ENCODE data around the gene RCN1.
"Not testable (repeated sequence)": the region's sequence is repeated elsewhere in the genome, so short reads cannot be mapped to it uniquely, and the experiment has no call there.

Gene RCN1

GRCh38 chr11:32081901-32082300 lies 9.0 kb upstream of the RCN1 start:
- Histone ChIP-seq H3K9ac (ENCODE audit: low read length) (no peak overlapping the region), H3K4me3 (ENCODE audit: low read length) (no peak overlapping the region), H3K27me3 (ENCODE audit: control insufficient read depth, insufficient read depth, low read length) (peaks cover under 1% of the 10 kb centered on the region), H3K36me3 (ENCODE audit: control insufficient read depth, insufficient read depth, low read length) (no peaks in the 10 kb centered on the region), H3K4me1 (ENCODE audit: control insufficient read depth, insufficient read depth, low read length) (peaks cover 8% of the 10 kb centered on the region), H3K9me3 (ENCODE audit: control insufficient read depth, low read length) (no peaks in the 10 kb centered on the region)

- peaks cover 4% of the 10 kb centered on the region for H3K27me3 ChIP-seq (ENCODE audit: control insufficient read depth, insufficient read depth, low read length)
- H3K4me1 ChIP-seq (ENCODE audit: control insufficient read depth, insufficient read depth, low read length), result peaks cover 8% of the 10 kb centered on the region
- H3K9ac ChIP-seq (ENCODE audit: low read length), result no peak overlapping the region
- H3K36me3 ChIP-seq (ENCODE audit: control insufficient read depth, insufficient read depth, low read length), result no peaks in the 10 kb centered on the region
- H3K4me3 ChIP-seq (ENCODE audit: low read length), result no peak overlapping the region
- no peaks in the 10 kb centered on the region for H3K9me3 ChIP-seq (ENCODE audit: control insufficient read depth, low read length)
Observed at GRCh38 chr11:32082346-32082986, 8.4 kb upstream of the RCN1 start.

DNA sequence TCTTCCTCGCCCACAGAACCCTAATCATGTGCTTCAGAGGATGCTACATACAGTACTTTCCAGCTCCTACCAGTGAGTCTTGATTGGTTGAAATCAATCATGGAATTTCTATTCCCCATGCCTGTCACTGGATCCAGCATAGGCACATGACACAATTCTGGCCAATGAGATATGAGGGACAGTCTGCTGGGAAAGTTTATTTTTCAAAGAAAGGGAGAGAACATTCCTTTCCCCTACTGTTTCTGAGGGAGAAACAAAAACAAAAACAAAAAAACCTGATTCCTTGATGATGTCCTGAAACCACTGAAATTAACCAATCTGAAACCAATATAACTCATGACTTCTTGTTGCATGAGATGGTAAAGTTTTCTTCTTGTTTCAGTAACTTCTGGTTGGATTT lies 3.3 kb upstream of the RCN1 start:
- Histone ChIP-seq H3K4me1 (ENCODE audit: control insufficient read depth, insufficient read depth, low read length) (peaks cover 20% of the 10 kb centered on the region), H3K4me3 (ENCODE audit: low read length) (no peak overlapping the region), H3K9ac (ENCODE audit: low read length) (no peak overlapping the region), H3K9me3 (ENCODE audit: control insufficient read depth, low read length) (no peaks in the 10 kb centered on the region), H3K27me3 (ENCODE audit: control insufficient read depth, insufficient read depth, low read length) (peaks cover 16% of the 10 kb centered on the region), H3K36me3 (ENCODE audit: control insufficient read depth, insufficient read depth, low read length) (no peaks in the 10 kb centered on the region)

- H3K4me1 ChIP-seq (ENCODE audit: control insufficient read depth, insufficient read depth, low read length), result peaks cover 22% of the 10 kb centered on the region
- H3K9me3 ChIP-seq (ENCODE audit: control insufficient read depth, low read length), result no peaks in the 10 kb centered on the region
- H3K9ac ChIP-seq (ENCODE audit: low read length), result no peak overlapping the region
- no peak overlapping the region for H3K4me3 ChIP-seq (ENCODE audit: low read length)
- peaks cover 16% of the 10 kb centered on the region for H3K27me3 ChIP-seq (ENCODE audit: control insufficient read depth, insufficient read depth, low read length)
- no peaks in the 10 kb centered on the region for H3K36me3 ChIP-seq (ENCODE audit: control insufficient read depth, insufficient read depth, low read length)
Observed at GRCh38 chr11:32088117-32088941, 2.5 kb upstream of the RCN1 start.

DNA sequence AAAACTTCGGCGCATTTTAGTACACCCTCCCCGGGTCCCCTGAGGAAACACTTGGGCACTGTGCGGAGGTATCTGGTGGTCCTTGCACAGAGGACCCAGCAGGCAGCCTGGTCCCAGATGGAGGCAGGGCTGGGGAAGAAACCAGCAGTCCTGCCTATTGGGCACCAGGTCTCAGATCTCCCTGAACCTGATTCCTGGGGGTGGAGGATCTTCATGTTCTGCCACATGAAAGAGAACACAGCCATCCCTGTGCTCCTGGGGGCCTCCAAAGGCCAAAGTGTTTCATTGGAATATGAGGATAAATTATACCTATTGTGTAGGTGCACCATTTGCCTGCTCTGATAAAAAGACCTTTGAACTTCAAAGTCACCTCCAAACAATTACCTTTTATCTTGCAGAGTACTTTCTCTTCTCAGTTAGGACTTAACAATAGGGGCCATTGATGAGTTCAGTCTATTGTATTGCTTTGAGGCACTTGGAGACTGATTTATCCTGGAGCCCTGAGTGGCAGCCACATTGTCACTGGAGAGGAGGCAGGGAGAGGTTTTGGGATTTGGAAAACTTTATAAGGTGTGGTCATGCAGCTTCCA lies 1.8 kb downstream of the RCN1 start:
- H3K36me3 ChIP-seq (ENCODE audit: control insufficient read depth, insufficient read depth, low read length), result peaks cover 4% of the 10 kb centered on the region
- H3K9ac ChIP-seq (ENCODE audit: low read length), result peak overlapping the region; percentile 33
- H3K4me3 ChIP-seq (ENCODE audit: low read length), result no peak overlapping the region
- peaks cover 13% of the 10 kb centered on the region for H3K27me3 ChIP-seq (ENCODE audit: control insufficient read depth, insufficient read depth, low read length)
- no peaks in the 10 kb centered on the region for H3K9me3 ChIP-seq (ENCODE audit: control insufficient read depth, low read length)
- peaks cover 22% of the 10 kb centered on the region for H3K4me1 ChIP-seq (ENCODE audit: control insufficient read depth, insufficient read depth, low read length)

GRCh38 chr11:32094923-32095322 lies 4.0 kb downstream of the RCN1 start:
- no peak overlapping the region for H3K4me3 ChIP-seq (ENCODE audit: low read length)
- H3K9me3 ChIP-seq (ENCODE audit: control insufficient read depth, low read length), result no peaks in the 10 kb centered on the region
- peaks cover 7% of the 10 kb centered on the region for H3K27me3 ChIP-seq (ENCODE audit: control insufficient read depth, insufficient read depth, low read length)
- H3K36me3 ChIP-seq (ENCODE audit: control insufficient read depth, insufficient read depth, low read length), result peaks cover 6% of the 10 kb centered on the region
- H3K4me1 ChIP-seq (ENCODE audit: control insufficient read depth, insufficient read depth, low read length), result peaks cover 13% of the 10 kb centered on the region
- H3K9ac ChIP-seq (ENCODE audit: low read length), result no peak overlapping the region

- Histone ChIP-seq H3K4me1 (ENCODE audit: control insufficient read depth, insufficient read depth, low read length) (peaks cover 10% of the 10 kb centered on the region), H3K36me3 (ENCODE audit: control insufficient read depth, insufficient read depth, low read length) (peaks cover 6% of the 10 kb centered on the region)
Observed at GRCh38 chr11:32098142-32098903, 7.4 kb downstream of the RCN1 start.

DNA sequence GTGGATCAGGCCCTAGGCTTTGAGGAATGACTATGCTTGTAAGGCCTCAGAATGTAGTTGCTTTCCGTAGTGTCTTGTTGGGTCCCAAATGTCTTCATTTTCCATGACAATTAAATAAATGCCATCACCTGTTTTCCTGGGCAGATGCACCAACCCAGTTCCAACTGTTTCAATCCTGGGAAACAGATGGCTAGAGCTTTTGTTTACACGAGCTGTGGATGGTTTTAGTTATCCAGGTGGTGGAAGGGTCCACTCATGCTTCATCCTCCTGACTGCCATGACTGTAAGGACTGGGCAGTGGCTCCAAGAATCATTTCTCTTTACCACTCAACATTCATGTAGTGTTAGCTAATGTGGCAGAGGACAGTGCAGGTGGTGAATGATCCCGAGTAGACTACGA lies 8.6 kb downstream of the RCN1 start:
- no peaks in the 10 kb centered on the region for H3K27me3 ChIP-seq (ENCODE audit: control insufficient read depth, insufficient read depth, low read length)
- peaks cover 12% of the 10 kb centered on the region for H3K4me1 ChIP-seq (ENCODE audit: control insufficient read depth, insufficient read depth, low read length)
- peaks cover 6% of the 10 kb centered on the region for H3K36me3 ChIP-seq (ENCODE audit: control insufficient read depth, insufficient read depth, low read length)
- H3K9ac ChIP-seq (ENCODE audit: low read length), result no peak overlapping the region
- no peaks in the 10 kb centered on the region for H3K9me3 ChIP-seq (ENCODE audit: control insufficient read depth, low read length)
- H3K4me3 ChIP-seq (ENCODE audit: low read length), result no peak overlapping the region

More at GRCh38 chr11:32098142-32098903, 7.4 kb downstream of the RCN1 start:
- Histone ChIP-seq H3K9me3 (ENCODE audit: control insufficient read depth, low read length) (no peaks in the 10 kb centered on the region), H3K27me3 (ENCODE audit: control insufficient read depth, insufficient read depth, low read length) (no peaks in the 10 kb centered on the region), H3K9ac (ENCODE audit: low read length) (no peak overlapping the region), H3K4me3 (ENCODE audit: low read length) (no peak overlapping the region)

- H3K9me3 ChIP-seq (ENCODE audit: control insufficient read depth, low read length), result no peaks in the 10 kb centered on the region
- no peaks in the 10 kb centered on the region for H3K27me3 ChIP-seq (ENCODE audit: control insufficient read depth, insufficient read depth, low read length)
- peaks cover 6% of the 10 kb centered on the region for H3K36me3 ChIP-seq (ENCODE audit: control insufficient read depth, insufficient read depth, low read length)
- no peak overlapping the region for H3K4me3 ChIP-seq (ENCODE audit: low read length)
- H3K9ac ChIP-seq (ENCODE audit: low read length), result no peak overlapping the region
- H3K4me1 ChIP-seq (ENCODE audit: control insufficient read depth, insufficient read depth, low read length), result peaks cover 12% of the 10 kb centered on the region
Observed at GRCh38 chr11:32100495-32100894, 9.6 kb downstream of the RCN1 start.

- peaks cover 6% of the 10 kb centered on the region for H3K36me3 ChIP-seq (ENCODE audit: control insufficient read depth, insufficient read depth, low read length)
Observed at GRCh38 chr11:32101791-32102190, 10.9 kb downstream of the RCN1 start.

DNA sequence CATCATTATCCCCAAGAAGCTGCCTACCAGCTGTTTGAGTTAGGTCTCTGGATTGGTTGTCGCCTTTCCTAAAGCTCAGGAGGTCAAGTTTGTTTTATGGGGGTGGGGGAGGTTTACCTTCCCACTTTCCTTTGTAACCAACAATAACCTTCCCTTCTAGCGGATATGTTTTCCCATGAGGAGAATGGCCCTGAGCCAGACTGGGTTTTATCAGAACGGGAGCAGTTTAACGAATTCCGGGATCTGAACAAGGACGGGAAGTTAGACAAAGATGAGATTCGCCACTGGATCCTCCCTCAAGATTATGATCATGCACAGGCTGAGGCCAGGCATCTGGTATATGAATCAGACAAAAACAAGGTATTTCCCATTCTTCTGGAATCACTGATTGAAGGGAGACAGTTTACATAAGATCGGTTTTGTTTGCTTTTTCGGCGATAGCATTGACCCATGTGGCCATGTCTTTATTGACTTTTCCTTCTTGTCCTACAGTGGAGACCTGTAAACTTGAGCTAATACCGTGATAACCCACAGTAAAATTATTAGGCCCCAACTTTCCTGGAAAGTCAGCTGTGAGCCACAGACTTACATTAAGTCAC lies 12.3 kb downstream of the RCN1 start:
- not testable (repeated sequence) for H3K36me3 ChIP-seq (ENCODE audit: control insufficient read depth, insufficient read depth, low read length); H3K9ac ChIP-seq (ENCODE audit: low read length); H3K9me3 ChIP-seq (ENCODE audit: control insufficient read depth, low read length); H3K27me3 ChIP-seq (ENCODE audit: control insufficient read depth, insufficient read depth, low read length); H3K4me3 ChIP-seq (ENCODE audit: low read length)
- peaks cover 12% of the 10 kb centered on the region for H3K4me1 ChIP-seq (ENCODE audit: control insufficient read depth, insufficient read depth, low read length)

More at GRCh38 chr11:32101791-32102190, 10.9 kb downstream of the RCN1 start:
- no peak overlapping the region for H3K9ac ChIP-seq (ENCODE audit: low read length)
- H3K4me3 ChIP-seq (ENCODE audit: low read length), result no peak overlapping the region
- H3K9me3 ChIP-seq (ENCODE audit: control insufficient read depth, low read length), result no peaks in the 10 kb centered on the region
- H3K4me1 ChIP-seq (ENCODE audit: control insufficient read depth, insufficient read depth, low read length), result peaks cover 12% of the 10 kb centered on the region
- H3K27me3 ChIP-seq (ENCODE audit: control insufficient read depth, insufficient read depth, low read length), result no peaks in the 10 kb centered on the region
